Posterior vena cava (tissue), 2 donors: Measurements from ENCODE around the gene ZNF786. TPM values are rescaled to one million over a fixed set of nuclear protein-coding genes. Genes with fewer than 3 reads are reported as not detected.

Experiments used
- total RNA-seq, 2 donors: library from RNA; stranded (reverse); fragmentation: NEBNext Ultra II Directional; extraction: Animal tissue kit (Norgen Biotek cat#: 25700); gene quantifications; one replicate each; pipeline ENCODE4 v1.2.1, GENCODE V29; 2021
- donor health status: DM: yes; HTN: yes; CAD: no.
- donor health status: DM: yes; HTN: yes; CAD: no.

ZNF786 gene
- total RNA-seq, 2 donors from 2014 or later: 3.4 to 4.6 TPM

Other genes with a start within 250 kb of the ZNF786 start
- gene EZH2, start 206.4 kb downstream of the ZNF786 start, total RNA-seq: 1 to 10 TPM; 1.7 to 1.9 TPM
- gene PDIA4, start 62.2 kb downstream of the ZNF786 start, total RNA-seq: 100 to 1,000 TPM in 1 of 2 donors, 10 to 100 TPM in 1; 64.8 to 117 TPM
- gene ZNF425, start 35.6 kb upstream of the ZNF786 start, total RNA-seq: 1 to 10 TPM in 1 of 2 donors, under 1 TPM in 1; 0.97 to 1.7 TPM
- 10 to 100 TPM; 10.3 to 12.1 TPM for gene ZNF398, start 56.7 kb upstream of the ZNF786 start, total RNA-seq
- gene ZNF282, start 104.8 kb upstream of the ZNF786 start, total RNA-seq: 10 to 100 TPM; 13.9 to 19.6 TPM
- gene ZNF212, start 148.9 kb upstream of the ZNF786 start, total RNA-seq: 1 to 10 TPM; 5.3 to 6.1 TPM
- gene ZNF783, start 171.5 kb upstream of the ZNF786 start, total RNA-seq: 10 to 100 TPM; 10.8 to 16.3 TPM